OCI-LY7 (cell line): Measurements from ENCODE around the gene VEGFC. TPM values are rescaled to one million over a fixed set of nuclear protein-coding genes. Genes with fewer than 3 reads are reported as not detected.

Source experiments
- BruUV-seq: library from RNA; stranded (reverse); fragments of 400-500 nt; replicated peaks from 2 replicates; lab custom pipeline; 2021; lab: Mats Ljungman, UMichigan
- CTCF ChIA-PET: fragments of 300-600 bp; sonication (Branson Sonifier 250); formaldehyde crosslinking; loops from one replicate; lab custom pipeline; 2022; ENCODE audit warnings: antibody characterized with exemption; ENCODE audit not compliant: unreplicated experiment; lab: Charles Lee
- POLR2A ChIA-PET: fragments of 300-600 bp; sonication (Branson Sonifier 250); formaldehyde crosslinking; loops from one replicate; lab custom pipeline; 2022; ENCODE audit warnings: antibody characterized with exemption; lab: Charles Lee
- DNase-seq: peaks from one replicate; pipeline ENCODE4 v3.0.0-alpha.2; 2015; ENCODE audit warnings: low spot score
- H2AFZ ChIP-seq: fragments of 200-600 bp; sonication (generic), shearing (Covaris generic); 2 replicates; pipeline ENCODE4 v1.6.1; 2014; ENCODE audit warnings: mild to moderate bottlenecking, antibody characterized with exemption, low read length, moderate library complexity
- H3K27ac ChIP-seq: fragments of 200-600 bp; sonication (generic); 2 replicates; pipeline ENCODE4 v1.5.1; 2014; ENCODE audit warnings: mixed run types, low read depth, mild to moderate bottlenecking, moderate library complexity, low read length, inconsistent platforms; ENCODE audit not compliant: poor library complexity, severe bottlenecking
- H3K36me3 ChIP-seq: fragments of 200-600 bp; sonication (generic); 2 replicates; pipeline ENCODE4 v1.6.1; 2014; ENCODE audit warnings: mild to moderate bottlenecking, antibody characterized with exemption, low read length, moderate library complexity, mixed read lengths; ENCODE audit not compliant: insufficient read depth
- H3K4me1 ChIP-seq: fragments of 200-600 bp; sonication (generic); 2 replicates; pipeline ENCODE4 v1.5.1; 2014; ENCODE audit warnings: mild to moderate bottlenecking, low read length; ENCODE audit not compliant: insufficient read depth, poor library complexity, severe bottlenecking
- H3K4me2 ChIP-seq: fragments of 200-600 bp; sonication (generic); 2 replicates; pipeline ENCODE4 v1.6.1; 2014; ENCODE audit warnings: mild to moderate bottlenecking, low read length
- H3K4me3 ChIP-seq: fragments of 200-600 bp; sonication (generic); 2 replicates; pipeline ENCODE4 v1.5.1; 2014; ENCODE audit warnings: mild to moderate bottlenecking, low read depth, low read length; ENCODE audit not compliant: poor library complexity, severe bottlenecking
- H3K79me2 ChIP-seq: fragments of 200-600 bp; sonication (generic); 2 replicates; pipeline ENCODE4 v1.6.1; 2016; ENCODE audit warnings: low read depth, mild to moderate bottlenecking, low read length, moderate library complexity, mixed read lengths; ENCODE audit not compliant: insufficient read depth
- H3K9me2 ChIP-seq: fragments of 200-600 bp; sonication (generic); 2 replicates; pipeline ENCODE4 v1.6.1; 2016; ENCODE audit warnings: mild to moderate bottlenecking, low read length, mixed read lengths; ENCODE audit not compliant: insufficient read depth
- H3K9me3 ChIP-seq: fragments of 200-600 bp; sonication (generic); 2 replicates; pipeline ENCODE4 v1.6.1; 2014; ENCODE audit warnings: mild to moderate bottlenecking, mixed run types, low read length, mixed read lengths
- H4K20me1 ChIP-seq: fragments of 200-600 bp; sonication (generic); 2 replicates; pipeline ENCODE4 v1.6.1; 2014; ENCODE audit warnings: mild to moderate bottlenecking, antibody characterized with exemption, low read length, moderate library complexity, mixed read lengths; ENCODE audit not compliant: insufficient read depth
- CTCF ChIP-seq: fragments of 200-600 bp; sonication (generic); conservative IDR thresholded peaks from 2 replicates; pipeline ENCODE4 v1.5.1; 2014; ENCODE audit warnings: mild to moderate bottlenecking, antibody characterized with exemption, low read length, moderate library complexity, mixed read lengths
- EZH2phosphoT487 ChIP-seq: fragments of 200-600 bp; sonication (generic); IDR thresholded peaks from 2 replicates; pipeline ENCODE4 v1.6.1; 2018; ENCODE audit warnings: low read depth, borderline replicate concordance, mild to moderate bottlenecking, mixed run types, antibody characterized with exemption, low read length, moderate library complexity, mixed read lengths
- intact Hi-C: fragments of 100-400 bp; cut with micrococcal nuclease; formaldehyde crosslinking; loops from one replicate; pipeline ENCODE4 v1.10.0; 2022; ENCODE audit not compliant: unreplicated experiment
- total RNA-seq, 2 experiments: library from RNA; depleted of rRNA in 1 of 2; stranded (reverse); fragments of >200 nt in 1 of 2; shearing (Covaris generic) in 1 of 2; gene quantifications; 2 replicates each; pipeline ENCODE4 v1.2.3, GENCODE V29; 2014 to 2022

The VEGFC gene
- total RNA-seq, 2 experiments from 2014 or later, result not detected

GRCh38 chr4:176680668-176681180 lies 112.0 kb downstream of the VEGFC start:
- no peaks in the 10 kb centered on the region for H3K36me3 ChIP-seq
- no peaks in the 10 kb centered on the region for H3K79me2 ChIP-seq
- no peak overlapping the region for H3K4me2 ChIP-seq
- H3K4me3 ChIP-seq, result no peak overlapping the region
- TF ChIP-seq EZH2phosphoT487, result no peak
- TF ChIP-seq CTCF, result no peak
- no peak overlapping the region for H3K27ac ChIP-seq
- no peaks in the 10 kb centered on the region for H3K4me1 ChIP-seq
- intact Hi-C loops, result no loop called here
- H3K9me3 ChIP-seq, result no peaks in the 10 kb centered on the region
- DNase-seq, result no peak
- POLR2A ChIA-PET, result interaction anchor here (0.6 kb wide), 1 partner anchor 8 kb away, joined by 4 read pairs; no protein-coding TSS in a partner anchor
- H3K9me2 ChIP-seq, result no peaks in the 10 kb centered on the region
- no TSS peak for BruUV-seq
- CTCF ChIA-PET, result no interaction called here
- H4K20me1 ChIP-seq, result no peaks in the 10 kb centered on the region
- no peak overlapping the region for H2AFZ ChIP-seq

- H3K4me1 ChIP-seq, result no peaks in the 10 kb centered on the region
- H2AFZ ChIP-seq, result no peak overlapping the region
- ChIA-PET POLR2A (no interaction called here), CTCF (no interaction called here)
- no peaks in the 10 kb centered on the region for H3K9me3 ChIP-seq
- H3K36me3 ChIP-seq, result no peaks in the 10 kb centered on the region
- H3K9me2 ChIP-seq, result no peaks in the 10 kb centered on the region
- no peaks in the 10 kb centered on the region for H3K79me2 ChIP-seq
- TF ChIP-seq CTCF, result no peak
- BruUV-seq, result no TSS peak
- no peak overlapping the region for H3K27ac ChIP-seq
- no peak overlapping the region for H3K4me3 ChIP-seq
- H4K20me1 ChIP-seq, result no peaks in the 10 kb centered on the region
- no peak overlapping the region for H3K4me2 ChIP-seq
- intact Hi-C loops, result no loop called here
- DNase-seq, result no peak
These were observed 115.8 kb downstream of the VEGFC start for GRCh38 chr4:176676901-176677300.

- no TSS peak for BruUV-seq
- Histone ChIP-seq H3K9me3 (no peaks in the 10 kb centered on the region), H3K36me3 (no peaks in the 10 kb centered on the region), H3K79me2 (no peaks in the 10 kb centered on the region), H3K9me2 (no peaks in the 10 kb centered on the region), H3K4me2 (no peak overlapping the region), H3K27ac (no peak overlapping the region), H3K4me1 (no peaks in the 10 kb centered on the region), H2AFZ (no peak overlapping the region), H3K4me3 (no peak overlapping the region), H4K20me1 (no peaks in the 10 kb centered on the region)
- TF ChIP-seq EZH2phosphoT487 (no peak), CTCF (no peak)
- intact Hi-C loops, result no loop called here
- ChIA-PET POLR2A (interaction anchor here (0.7 to 1.1 kb wide), 2 partner anchors 10 to 16 kb away, joined by 3 to 5 read pairs; no protein-coding TSS in a partner anchor), CTCF (no interaction called here)
- DNase-seq, result no peak
These were observed 116.9 kb downstream of the VEGFC start for GRCh38 chr4:176675810-176676209.
